ENCODE measurements around the gene TPSAB1. TPM values are rescaled to one million over a fixed set of nuclear protein-coding genes. Genes with fewer than 3 reads are reported as not detected.

TPSAB1 gene
- total RNA-seq, 1 experiment from 2014 or later: 0.25 TPM

DNA sequence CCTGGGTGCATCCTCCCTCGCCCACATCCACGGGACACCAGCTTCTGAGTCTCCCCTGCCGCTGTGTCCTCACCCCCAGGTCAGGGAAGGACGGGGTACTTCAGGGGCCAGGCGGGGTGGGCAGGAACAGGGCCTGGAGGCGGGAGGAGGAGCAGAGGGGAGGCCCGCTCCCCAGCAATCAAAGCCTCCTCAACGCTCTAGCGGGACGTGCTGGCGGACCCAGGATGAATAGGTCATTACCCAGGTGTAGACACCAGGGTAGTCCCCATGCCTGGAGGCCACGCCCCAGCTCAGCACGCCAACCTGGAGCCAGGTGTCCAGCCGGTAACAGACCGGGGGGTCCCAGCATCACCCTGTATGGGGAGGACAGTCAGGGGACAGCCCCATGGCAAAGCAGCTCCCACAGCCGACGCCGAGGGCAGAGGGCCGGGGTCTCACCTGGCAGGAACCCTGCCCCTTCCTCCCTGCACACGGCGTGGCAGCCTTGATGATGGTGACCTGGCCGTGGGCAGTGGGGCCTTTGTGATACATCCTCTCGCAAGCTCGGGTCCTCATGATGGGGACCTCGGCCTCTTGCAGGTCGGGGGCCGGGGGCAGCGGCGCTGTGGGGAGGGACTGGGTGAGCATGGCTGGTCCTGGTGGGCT lies 39.6 kb downstream of the TPSAB1 start (continued):
- no peak for TF ChIP-seq TCF7L2 (IDR thresholded peaks at IDR 0.05; ENCODE audit: borderline replicate concordance, extremely low read depth, insufficient read depth, insufficient read length)
- TF ChIP-seq SP1 (IDR thresholded peaks at IDR 0.05; ENCODE audit: low read depth): no peak
- TF ChIP-seq ZNF274 (IDR thresholded peaks at IDR 0.05; ENCODE audit: low read depth, low read length): no peak
- no peak for TF ChIP-seq POLR2A (IDR thresholded peaks at IDR 0.05; ENCODE audit: borderline replicate concordance, extremely low read depth, insufficient read depth, insufficient read length)
- TF ChIP-seq, protein P1, sequence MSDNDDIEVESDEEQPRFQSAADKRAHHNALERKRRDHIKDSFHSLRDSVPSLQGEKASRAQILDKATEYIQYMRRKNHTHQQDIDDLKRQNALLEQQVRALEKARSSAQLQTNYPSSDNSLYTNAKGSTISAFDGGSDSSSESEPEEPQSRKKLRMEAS (IDR thresholded peaks at IDR 0.05): no peak
- no peak for TF ChIP-seq EGR1 (IDR thresholded peaks at IDR 0.05; ENCODE audit: low read depth)
- TF ChIP-seq YY1 (IDR thresholded peaks at IDR 0.05; ENCODE audit: extremely low read depth, insufficient replicate concordance, low read depth, low read length): no peak
- TF ChIP-seq EZH2 (IDR thresholded peaks at IDR 0.05): no peak
- no peak for TF ChIP-seq ELF1 (IDR thresholded peaks at IDR 0.05; ENCODE audit: borderline replicate concordance, low read depth)
- no peak for TF ChIP-seq CBX3 (IDR thresholded peaks at IDR 0.05; ENCODE audit: low read depth)
- TF ChIP-seq RAD21 (IDR thresholded peaks at IDR 0.05; ENCODE audit: low read depth): no peak
- TF ChIP-seq, protein P2, sequence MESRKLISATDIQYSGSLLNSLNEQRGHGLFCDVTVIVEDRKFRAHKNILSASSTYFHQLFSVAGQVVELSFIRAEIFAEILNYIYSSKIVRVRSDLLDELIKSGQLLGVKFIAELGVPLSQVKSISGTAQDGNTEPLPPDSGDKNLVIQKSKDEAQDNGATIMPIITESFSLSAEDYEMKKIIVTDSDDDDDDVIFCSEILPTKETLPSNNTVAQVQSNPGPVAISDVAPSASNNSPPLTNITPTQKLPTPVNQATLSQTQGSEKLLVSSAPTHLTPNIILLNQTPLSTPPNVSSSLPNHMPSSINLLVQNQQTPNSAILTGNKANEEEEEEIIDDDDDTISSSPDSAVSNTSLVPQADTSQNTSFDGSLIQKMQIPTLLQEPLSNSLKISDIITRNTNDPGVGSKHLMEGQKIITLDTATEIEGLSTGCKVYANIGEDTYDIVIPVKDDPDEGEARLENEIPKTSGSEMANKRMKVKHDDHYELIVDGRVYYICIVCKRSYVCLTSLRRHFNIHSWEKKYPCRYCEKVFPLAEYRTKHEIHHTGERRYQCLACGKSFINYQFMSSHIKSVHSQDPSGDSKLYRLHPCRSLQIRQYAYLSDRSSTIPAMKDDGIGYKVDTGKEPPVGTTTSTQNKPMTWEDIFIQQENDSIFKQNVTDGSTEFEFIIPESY (IDR thresholded peaks at IDR 0.05; ENCODE audit: extremely low read depth, insufficient replicate concordance, low read length): no peak

DNA sequence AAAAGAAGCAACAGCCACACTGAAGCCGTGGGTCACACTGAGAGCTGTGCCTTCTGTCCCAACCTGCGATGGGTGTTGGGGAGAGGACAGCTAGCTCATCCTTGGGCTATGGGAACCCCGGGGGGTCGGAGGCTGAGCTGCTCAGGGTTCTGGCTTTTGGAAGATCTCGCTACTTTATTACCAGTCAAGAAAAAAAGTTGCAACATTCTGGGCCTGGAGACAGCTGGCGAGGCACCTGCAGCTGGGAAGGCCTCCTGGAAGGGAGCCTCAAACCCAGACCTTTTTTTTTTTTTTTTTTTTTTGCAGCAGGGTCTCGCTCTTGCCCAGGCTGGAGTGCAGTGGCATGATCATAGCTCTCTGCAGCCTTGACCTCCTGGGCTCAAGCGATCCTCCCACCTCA lies 40.3 kb downstream of the TPSAB1 start:
- ChIA-PET POLR2A (no interaction called here), CTCF (interaction anchor here (1.0 kb wide), 1 partner anchor 83 kb away, joined by 3 read pairs; no protein-coding TSS in a partner anchor), RAD21 (ENCODE audit: low non-redundant PET in 1 of 2, low total read pairs in 2 of 2, uncharacterized antibody in 2 of 2, unreplicated experiment in 2 of 2) (no interaction called here)
- H3K4me1 ChIP-seq (ENCODE audit: control insufficient read depth in 1 of 2, insufficient read depth in 2 of 2, low read length in 2 of 2): peaks cover 0 to 10% of the 10 kb centered on the region in 2 experiments; a peak in 1 of 4 replicates
- H3K79me2 ChIP-seq (ENCODE audit: insufficient read depth, low read length): no peaks in the 10 kb centered on the region
- no peak overlapping the region for H2AFZ ChIP-seq (ENCODE audit: low read depth, low read length, poor library complexity, severe bottlenecking)
- intact Hi-C loops (cut with micrococcal nuclease): no loop called here
- H3K9me2 ChIP-seq (ENCODE audit: insufficient read depth): no peaks in the 10 kb centered on the region
- no TSS peak for BruUV-seq (replicated peaks)
- H3K36me3 ChIP-seq (ENCODE audit: control insufficient read depth in 1 of 2, insufficient read depth in 2 of 2, low read length in 2 of 2): no peaks in the 10 kb centered on the region
- H3K27me3 ChIP-seq (ENCODE audit: insufficient read depth, low read length): no peaks in the 10 kb centered on the region
- no peak overlapping the region for H3K4me2 ChIP-seq (ENCODE audit: low read length)
- TF ChIP-seq, protein P3, sequence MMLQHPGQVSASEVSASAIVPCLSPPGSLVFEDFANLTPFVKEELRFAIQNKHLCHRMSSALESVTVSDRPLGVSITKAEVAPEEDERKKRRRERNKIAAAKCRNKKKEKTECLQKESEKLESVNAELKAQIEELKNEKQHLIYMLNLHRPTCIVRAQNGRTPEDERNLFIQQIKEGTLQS (IDR thresholded peaks at IDR 0.05): no peak
- TF ChIP-seq EGR1 (IDR thresholded peaks at IDR 0.05; ENCODE audit: low read depth): no peak
- no peak for TF ChIP-seq EZH2phosphoT487 (IDR thresholded peaks at IDR 0.05; ENCODE audit: borderline replicate concordance)
- no peak for TF ChIP-seq YY1 (IDR thresholded peaks at IDR 0.05; ENCODE audit: extremely low read depth, insufficient replicate concordance, low read depth, low read length)
- TF ChIP-seq, protein P4, sequence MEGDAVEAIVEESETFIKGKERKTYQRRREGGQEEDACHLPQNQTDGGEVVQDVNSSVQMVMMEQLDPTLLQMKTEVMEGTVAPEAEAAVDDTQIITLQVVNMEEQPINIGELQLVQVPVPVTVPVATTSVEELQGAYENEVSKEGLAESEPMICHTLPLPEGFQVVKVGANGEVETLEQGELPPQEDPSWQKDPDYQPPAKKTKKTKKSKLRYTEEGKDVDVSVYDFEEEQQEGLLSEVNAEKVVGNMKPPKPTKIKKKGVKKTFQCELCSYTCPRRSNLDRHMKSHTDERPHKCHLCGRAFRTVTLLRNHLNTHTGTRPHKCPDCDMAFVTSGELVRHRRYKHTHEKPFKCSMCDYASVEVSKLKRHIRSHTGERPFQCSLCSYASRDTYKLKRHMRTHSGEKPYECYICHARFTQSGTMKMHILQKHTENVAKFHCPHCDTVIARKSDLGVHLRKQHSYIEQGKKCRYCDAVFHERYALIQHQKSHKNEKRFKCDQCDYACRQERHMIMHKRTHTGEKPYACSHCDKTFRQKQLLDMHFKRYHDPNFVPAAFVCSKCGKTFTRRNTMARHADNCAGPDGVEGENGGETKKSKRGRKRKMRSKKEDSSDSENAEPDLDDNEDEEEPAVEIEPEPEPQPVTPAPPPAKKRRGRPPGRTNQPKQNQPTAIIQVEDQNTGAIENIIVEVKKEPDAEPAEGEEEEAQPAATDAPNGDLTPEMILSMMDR (IDR thresholded peaks at IDR 0.05 in 2 of 3, conservative IDR thresholded peaks at IDR 0.05 in 1 of 3; ENCODE audit: borderline replicate concordance in 1 of 3, insufficient read depth in 1 of 3, low read depth in 2 of 3, low read length in 2 of 3): no peak
- TF ChIP-seq EZH2 (IDR thresholded peaks at IDR 0.05): no peak
- TF ChIP-seq CBX3 (IDR thresholded peaks at IDR 0.05; ENCODE audit: low read depth): no peak
- TF ChIP-seq, protein P1 (IDR thresholded peaks at IDR 0.05): no peak
- no peak for TF ChIP-seq ELF1 (IDR thresholded peaks at IDR 0.05; ENCODE audit: borderline replicate concordance, low read depth)
- no peak for TF ChIP-seq SRF (IDR thresholded peaks at IDR 0.05; ENCODE audit: low read depth)
- TF ChIP-seq POLR2A (IDR thresholded peaks at IDR 0.05; ENCODE audit: borderline replicate concordance, extremely low read depth, insufficient read depth, insufficient read length): no peak
- DNase-seq (ENCODE audit: low read depth, low spot score) (no peak), ATAC-seq (no peak)
- H3K4me3 ChIP-seq (replicated peaks in 1 of 2; ENCODE audit: low read depth in 1 of 2, low read length in 2 of 2): no peak overlapping the region
- no peak overlapping the region for H3K9ac ChIP-seq (ENCODE audit: low read length)
- H4K20me1 ChIP-seq (ENCODE audit: insufficient read depth): no peaks in the 10 kb centered on the region
- H3K27ac ChIP-seq (ENCODE audit: low read depth, low read length): no peak overlapping the region
- H3K9me3 ChIP-seq (ENCODE audit: control insufficient read depth in 1 of 2, insufficient read depth in 1 of 2, low read depth in 1 of 2, low read length in 2 of 2): no peaks in the 10 kb centered on the region

All from HCT116 (cell line).